Muscle of leg (tissue), 11 donors: ENCODE measurements around the gene NIT1. TPM values are rescaled to one million over a fixed set of nuclear protein-coding genes. Genes with fewer than 3 reads are reported as not detected.

ENCODE experiments used
- DNase-seq: peaks from one replicate; pipeline ENCODE4 v3.0.0; 2013
- H3K27ac ChIP-seq: one replicate; pipeline ENCODE4 v1.5.1; 2013; ENCODE audit warnings: mild to moderate bottlenecking, low read length, control low read depth
- H3K27me3 ChIP-seq: one replicate; pipeline ENCODE4 v1.6.1; 2013; ENCODE audit warnings: low read length; ENCODE audit not compliant: control insufficient read depth, insufficient read depth
- H3K36me3 ChIP-seq: one replicate; pipeline ENCODE4 v1.6.1; 2013; ENCODE audit warnings: low read length; ENCODE audit not compliant: control insufficient read depth, insufficient read depth
- H3K4me1 ChIP-seq: one replicate; pipeline ENCODE4 v1.6.1; 2013; ENCODE audit warnings: low read length; ENCODE audit not compliant: control insufficient read depth, insufficient read depth
- H3K4me3 ChIP-seq: one replicate; pipeline ENCODE4 v1.5.1; 2013; ENCODE audit warnings: low read length, control low read depth
- H3K9me3 ChIP-seq: replicated peaks from 2 replicates; pipeline ENCODE4 v1.6.1; 2013; ENCODE audit warnings: low read depth, low read length; ENCODE audit not compliant: control insufficient read depth
- WGBS: methylation state at CpG from one replicate; pipeline ENCODE4 v1.1.5; 2013; ENCODE audit warnings: missing lambda C conversion rate; ENCODE audit not compliant: insufficient coverage; 5-methylcytosine and 5-hydroxymethylcytosine counted together
- polyA plus RNA-seq, 8 donors: library from polyadenylated mRNA; unstranded; fragments of 120-200 nt; gene quantifications; one replicate each; pipeline versions ENCODE4 v1.2.1 to v1.2.3, GENCODE V29; 2013; ENCODE audit warnings: inconsistent platforms in 1 of 8, low replicate concordance in 1 of 8; ENCODE audit not compliant: insufficient read length in 8 of 8, insufficient read depth in 1 of 8
- total RNA-seq: library from RNA; stranded (reverse); fragments of 120-200 nt; gene quantifications from one replicate; pipeline ENCODE4 v1.2.4, GENCODE V29; 2013

Gene NIT1
- total and polyA plus RNA-seq, 9 donors, result 26.7 to 34.3 (median 29.6) TPM

DNA sequence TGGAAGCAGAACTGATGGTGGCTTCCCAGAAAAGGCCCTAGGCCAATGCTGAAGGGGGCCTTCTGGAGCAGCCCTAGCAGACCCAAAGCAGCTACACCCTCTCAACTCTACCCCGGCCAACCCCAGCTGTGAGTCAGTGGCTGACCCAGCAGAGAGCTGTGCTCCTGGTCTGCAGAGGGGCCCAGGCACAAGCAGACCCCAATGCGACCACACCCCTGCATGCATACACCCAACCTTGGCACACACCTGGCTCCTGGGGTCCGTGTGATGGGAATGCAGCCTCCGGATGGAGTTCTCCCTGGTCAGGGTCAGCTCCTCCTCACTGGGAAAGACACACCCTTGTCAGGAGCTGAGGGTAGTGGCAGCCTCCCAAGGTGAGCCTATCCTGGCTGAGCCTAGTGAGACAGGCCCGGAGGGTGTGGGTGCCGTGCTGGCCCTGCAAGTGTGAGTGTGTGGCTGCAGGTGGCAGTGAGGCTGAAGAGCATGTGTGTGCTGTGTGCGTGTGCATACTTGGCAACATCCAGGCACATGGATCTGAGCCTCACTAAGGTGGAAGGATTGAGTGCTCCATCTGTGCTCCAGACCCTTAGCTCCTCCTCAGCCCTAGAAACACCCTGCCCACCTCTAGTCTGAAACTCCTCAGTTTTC, 44.3 kb upstream of the NIT1 start:
- H3K27me3 ChIP-seq, result peaks cover 2% of the 10 kb centered on the region

DNA sequence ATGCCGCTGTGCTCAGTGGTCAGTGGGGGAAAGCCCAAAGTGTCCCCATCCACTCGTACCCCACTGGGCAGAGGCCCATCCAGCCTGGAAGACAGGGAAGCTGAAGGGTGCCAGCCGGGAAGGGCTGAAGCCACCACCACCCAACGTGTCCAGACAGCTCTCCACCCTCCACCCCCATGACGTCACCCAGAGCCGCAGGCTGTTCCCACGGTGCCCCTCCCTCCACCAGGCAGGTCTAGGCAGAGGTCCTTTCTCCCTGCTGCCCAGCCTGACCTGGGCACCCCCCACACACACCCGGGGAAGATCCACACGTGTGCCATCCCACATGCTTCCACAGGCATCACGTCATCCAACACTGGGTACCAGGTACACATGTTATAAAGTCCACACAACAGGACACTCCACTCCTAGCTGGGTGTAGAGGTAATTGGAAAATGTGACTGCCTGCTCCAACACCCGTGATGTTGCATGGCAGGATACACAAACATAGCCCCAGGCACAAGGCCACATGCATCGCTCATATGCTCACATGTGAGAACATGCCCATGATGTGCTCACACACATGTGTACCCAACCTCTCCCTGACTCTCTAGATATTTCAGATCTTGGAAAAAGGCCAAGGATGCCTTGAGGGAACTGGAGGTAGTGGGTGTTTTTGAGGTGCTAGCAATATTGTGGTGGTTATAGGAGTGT, 43.1 kb upstream of the NIT1 start:
- no peak for DNase-seq
- Histone ChIP-seq H3K9me3 (no peaks in the 10 kb centered on the region), H3K36me3 (no peaks in the 10 kb centered on the region), H3K27ac (no peak overlapping the region), H3K27me3 (peaks cover 10% of the 10 kb centered on the region), H3K4me3 (no peak overlapping the region), H3K4me1 (no peaks in the 10 kb centered on the region)
- 70% methylated on average over 7 of the region's 12 CpGs for WGBS

More for the DNA sequence above, 44.3 kb upstream of the NIT1 start:
- no peak for DNase-seq
- no peak overlapping the region for H3K4me3 ChIP-seq
- H3K27ac ChIP-seq, result no peak overlapping the region
- WGBS, result 78% methylated on average over 5 of the region's 7 CpGs
- H3K9me3 ChIP-seq, result no peaks in the 10 kb centered on the region
- H3K4me1 ChIP-seq, result no peaks in the 10 kb centered on the region
- H3K36me3 ChIP-seq, result no peaks in the 10 kb centered on the region

- no peak overlapping the region for H3K27ac ChIP-seq
- peaks cover 14% of the 10 kb centered on the region for H3K27me3 ChIP-seq
- no peaks in the 10 kb centered on the region for H3K36me3 ChIP-seq
- no peaks in the 10 kb centered on the region for H3K9me3 ChIP-seq
- no peak for DNase-seq
- H3K4me1 ChIP-seq, result no peaks in the 10 kb centered on the region
- H3K4me3 ChIP-seq, result no peak overlapping the region
These were observed 41.5 kb upstream of the NIT1 start for GRCh38 chr1:161076410-161076809.

DNA sequence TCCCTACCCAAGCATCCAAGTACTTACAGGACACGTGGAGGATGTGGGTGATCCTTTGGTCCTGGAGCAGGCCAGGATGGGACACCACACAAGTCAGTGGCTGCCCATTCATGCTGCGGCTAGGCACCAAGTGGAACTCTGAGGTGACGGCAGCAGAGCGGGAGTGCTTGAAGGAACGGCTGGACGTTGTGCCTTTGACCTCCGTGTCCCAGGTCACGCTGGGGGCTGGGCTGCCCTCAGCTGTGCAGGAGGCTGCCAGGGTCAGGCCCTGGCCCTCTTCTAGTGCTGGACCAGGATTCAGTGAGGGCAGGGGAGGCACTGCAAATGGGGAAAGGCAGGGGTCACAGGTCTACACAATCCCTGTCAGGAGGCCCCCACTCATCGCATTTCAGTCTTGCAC, 40.5 kb upstream of the NIT1 start:
- Histone ChIP-seq H3K4me3 (no peak overlapping the region), H3K27me3 (peaks cover 14% of the 10 kb centered on the region), H3K27ac (no peak overlapping the region), H3K36me3 (no peaks in the 10 kb centered on the region), H3K9me3 (no peaks in the 10 kb centered on the region), H3K4me1 (no peaks in the 10 kb centered on the region)
- 58% methylated on average over 8 of the region's 9 CpGs for WGBS
- DNase-seq, result no peak

- DNase-seq, result no peak
- H3K36me3 ChIP-seq, result no peaks in the 10 kb centered on the region
- H3K4me1 ChIP-seq, result no peaks in the 10 kb centered on the region
- H3K27ac ChIP-seq, result no peak overlapping the region
- peaks cover 14% of the 10 kb centered on the region for H3K27me3 ChIP-seq
- H3K9me3 ChIP-seq, result no peaks in the 10 kb centered on the region
- no peak overlapping the region for H3K4me3 ChIP-seq
- 45% methylated on average over 38 of the region's 41 CpGs for WGBS
These were observed 38.3 kb upstream of the NIT1 start for GRCh38 chr1:161079436-161080110.

DNA sequence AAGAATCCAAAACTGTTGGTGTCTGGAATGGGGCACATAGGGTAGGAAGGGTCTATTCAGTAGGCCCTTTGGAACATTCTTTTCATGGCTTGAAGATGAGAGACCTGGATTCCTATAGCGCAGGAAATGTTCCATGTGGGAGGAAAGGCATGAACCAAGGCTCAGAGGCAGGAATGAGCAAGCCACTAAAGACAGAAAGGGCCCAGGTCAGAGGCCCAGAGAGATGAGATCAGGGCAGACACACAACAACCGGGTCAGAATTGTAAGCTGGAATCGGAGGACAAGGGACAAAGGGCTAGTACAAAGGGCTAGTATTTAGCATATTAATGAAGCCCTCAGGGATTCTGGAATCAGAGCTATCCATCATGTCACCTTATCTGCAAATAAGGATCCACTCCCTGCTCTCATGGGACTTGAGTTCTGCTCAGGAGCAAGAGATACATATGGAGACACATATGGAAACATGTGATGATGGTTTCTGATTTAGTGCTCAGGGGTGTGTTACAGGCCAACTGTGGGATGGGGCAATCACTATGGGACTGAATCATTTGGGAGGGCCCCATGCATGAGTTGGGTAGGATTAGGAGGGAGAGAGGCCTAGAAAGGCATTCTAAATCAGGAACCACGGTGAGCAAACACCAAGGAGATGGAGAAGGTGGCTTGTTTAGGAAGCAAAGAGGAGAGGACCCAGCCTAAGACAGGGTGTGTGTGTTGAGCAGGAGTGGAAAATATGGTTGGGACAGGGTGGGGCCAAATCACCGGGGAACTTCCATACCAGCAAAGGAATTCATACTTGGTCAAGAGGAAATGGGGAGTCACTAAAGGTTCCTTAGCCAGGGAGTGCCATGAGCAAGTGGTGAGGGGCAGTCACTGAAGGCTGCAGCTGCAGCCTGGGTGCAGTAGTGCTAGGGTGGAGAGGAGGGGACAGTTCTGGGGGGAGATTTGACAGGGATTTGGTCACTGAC, 37.2 kb upstream of the NIT1 start:
- no peak for DNase-seq
- no peaks in the 10 kb centered on the region for H3K9me3 ChIP-seq
- H3K4me1 ChIP-seq, result no peaks in the 10 kb centered on the region
- no peak overlapping the region for H3K27ac ChIP-seq
- no peaks in the 10 kb centered on the region for H3K36me3 ChIP-seq
- 77% methylated on average over 3 of the region's 5 CpGs for WGBS
- H3K4me3 ChIP-seq, result no peak overlapping the region
- H3K27me3 ChIP-seq, result peaks cover 14% of the 10 kb centered on the region

DNA sequence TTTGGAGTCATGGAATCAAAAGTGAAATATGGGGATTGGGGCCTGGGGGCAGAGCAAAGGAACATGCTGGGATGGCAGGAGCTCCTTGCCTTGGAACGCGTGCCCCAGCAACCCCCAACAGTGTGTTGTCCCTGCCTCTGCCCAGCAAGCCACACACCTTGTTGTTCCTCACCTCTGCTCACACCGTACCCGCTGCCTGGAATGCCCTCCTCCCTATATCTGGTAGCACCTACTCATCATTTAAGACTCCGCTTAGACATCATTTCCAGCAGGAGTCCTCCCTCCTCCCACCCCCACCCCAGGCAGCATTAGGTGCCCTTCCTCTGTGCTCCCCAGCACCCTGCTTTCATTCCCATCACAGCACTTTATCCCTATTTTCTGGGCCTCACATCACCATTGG, 36.4 kb upstream of the NIT1 start:
- peaks cover 14% of the 10 kb centered on the region for H3K27me3 ChIP-seq
- no peaks in the 10 kb centered on the region for H3K9me3 ChIP-seq
- DNase-seq, result no peak
- no peak overlapping the region for H3K27ac ChIP-seq
- no peaks in the 10 kb centered on the region for H3K36me3 ChIP-seq
- WGBS, result 83% methylated on average over 5 of the region's 5 CpGs
- H3K4me1 ChIP-seq, result no peaks in the 10 kb centered on the region
- no peak overlapping the region for H3K4me3 ChIP-seq

DNA sequence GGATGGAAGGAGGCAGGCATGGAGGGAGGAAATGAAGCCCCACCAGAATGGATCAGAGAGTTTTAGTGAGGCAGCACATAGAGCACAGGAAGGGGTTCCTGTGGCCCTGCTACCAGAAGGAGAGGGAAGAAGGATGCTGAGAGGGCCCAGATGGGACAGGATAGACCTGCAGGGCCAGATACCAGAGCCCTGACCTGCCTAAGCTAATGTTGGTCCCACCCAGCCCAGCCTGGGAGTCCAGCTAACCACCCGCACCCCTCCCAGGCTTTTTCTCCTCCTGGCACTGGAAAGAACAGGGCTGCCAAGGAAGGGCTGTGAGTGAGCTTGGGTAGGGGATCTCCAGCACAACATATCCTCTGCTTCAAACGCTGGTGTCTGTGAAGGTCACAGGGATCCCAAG, 35.4 kb upstream of the NIT1 start:
- Histone ChIP-seq H3K27ac (no peak overlapping the region), H3K27me3 (peaks cover 14% of the 10 kb centered on the region), H3K9me3 (no peaks in the 10 kb centered on the region), H3K4me1 (no peaks in the 10 kb centered on the region), H3K4me3 (no peak overlapping the region), H3K36me3 (no peaks in the 10 kb centered on the region)
- DNase-seq, result no peak
- no CpG with 5 or more reads among the region's 2 CpGs for WGBS

- Histone ChIP-seq H3K27ac (no peak overlapping the region), H3K27me3 (peaks cover 13% of the 10 kb centered on the region), H3K36me3 (no peaks in the 10 kb centered on the region), H3K4me1 (no peaks in the 10 kb centered on the region), H3K9me3 (no peaks in the 10 kb centered on the region), H3K4me3 (no peak overlapping the region)
- DNase-seq, result no peak
- WGBS, result 65% methylated on average over 6 of the region's 8 CpGs
These were observed 34.7 kb upstream of the NIT1 start for GRCh38 chr1:161082996-161083747.
